Measurements from ENCODE around the gene OAS3.

The OAS3 gene

GRCh38 chr12:113006206-113006605 lies 67.9 kb downstream of the OAS3 start:
- ChIA-PET POLR2A (no interaction called here), CTCF (interaction anchor here (0.5 to 5.4 kb wide), 8 partner anchors 13 to 174 kb away, joined by 3 to 35 read pairs (median 4); partner anchors contain the start of gene OAS3)
- Histone ChIP-seq H3K4me1 (ENCODE audit: control insufficient read depth, insufficient read depth, low read length) (no peaks in the 10 kb centered on the region), H3K36me3 (ENCODE audit: control insufficient read depth in 2 of 2, insufficient read depth in 1 of 2, low read length in 2 of 2) (no peaks in the 10 kb centered on the region), H3K4me3 (ENCODE audit: low read depth, low read length) (no peak overlapping the region), H3K27ac (ENCODE audit: extremely low read depth, low read depth, low read length) (no peak overlapping the region), H3K9me3 (ENCODE audit: control insufficient read depth, insufficient read depth, low read depth, low read length) (no peaks in the 10 kb centered on the region)
- TF ChIP-seq EGR2 (tag by site-specific recombination; IDR thresholded peaks at IDR 0.05; ENCODE audit: low read depth): no peak
- TF ChIP-seq ZNF514 (tag by site-specific recombination; IDR thresholded peaks at IDR 0.05): no peak

- no peak overlapping the region for H3K27ac ChIP-seq (ENCODE audit: extremely low read depth, low read depth, low read length)
- no peak overlapping the region for H3K4me3 ChIP-seq (ENCODE audit: low read depth, low read length)
- H3K4me1 ChIP-seq (ENCODE audit: control insufficient read depth, insufficient read depth, low read length): no peaks in the 10 kb centered on the region
- H3K36me3 ChIP-seq (ENCODE audit: control insufficient read depth in 2 of 2, insufficient read depth in 1 of 2, low read length in 2 of 2): no peaks in the 10 kb centered on the region
- TF ChIP-seq MYNN (tag by site-specific recombination; IDR thresholded peaks at IDR 0.05; ENCODE audit: borderline replicate concordance): no peak
- no peak for TF ChIP-seq YY2 (tag by site-specific recombination; IDR thresholded peaks at IDR 0.05)
- no peak for TF ChIP-seq PRDM6 (tag by site-specific recombination; IDR thresholded peaks at IDR 0.05)
- no peak for TF ChIP-seq OVOL3 (tag by site-specific recombination; IDR thresholded peaks at IDR 0.05)
- TF ChIP-seq ZNF223 (tag by site-specific recombination; IDR thresholded peaks at IDR 0.05): no peak
- no peak for TF ChIP-seq HOXD13 (CRISPR knock-in tag; IDR thresholded peaks at IDR 0.05; ENCODE audit: borderline replicate concordance)
- no peak for TF ChIP-seq ZNF785 (tag by site-specific recombination; IDR thresholded peaks at IDR 0.05)
- TF ChIP-seq PRDM4 (tag by site-specific recombination; IDR thresholded peaks at IDR 0.05): no peak
- TF ChIP-seq ZNF529 (tag by site-specific recombination; IDR thresholded peaks at IDR 0.05; ENCODE audit: insufficient replicate concordance): no peak
- TF ChIP-seq MEIS1 (CRISPR knock-in tag; IDR thresholded peaks at IDR 0.05; ENCODE audit: borderline replicate concordance): no peak
- TF ChIP-seq, protein P1, sequence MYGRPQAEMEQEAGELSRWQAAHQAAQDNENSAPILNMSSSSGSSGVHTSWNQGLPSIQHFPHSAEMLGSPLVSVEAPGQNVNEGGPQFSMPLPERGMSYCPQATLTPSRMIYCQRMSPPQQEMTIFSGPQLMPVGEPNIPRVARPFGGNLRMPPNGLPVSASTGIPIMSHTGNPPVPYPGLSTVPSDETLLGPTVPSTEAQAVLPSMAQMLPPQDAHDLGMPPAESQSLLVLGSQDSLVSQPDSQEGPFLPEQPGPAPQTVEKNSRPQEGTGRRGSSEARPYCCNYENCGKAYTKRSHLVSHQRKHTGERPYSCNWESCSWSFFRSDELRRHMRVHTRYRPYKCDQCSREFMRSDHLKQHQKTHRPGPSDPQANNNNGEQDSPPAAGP (tag by site-specific recombination; IDR thresholded peaks at IDR 0.05): no peak
- TF ChIP-seq ZFHX2 (tag by site-specific recombination; conservative IDR thresholded peaks at IDR 0.05): no peak
- TF ChIP-seq ZNF621 (tag by site-specific recombination; IDR thresholded peaks at IDR 0.05): no peak
- TF ChIP-seq ZNF792 (tag by site-specific recombination; IDR thresholded peaks at IDR 0.05): no peak
- TF ChIP-seq ZNF274 (IDR thresholded peaks at IDR 0.05; ENCODE audit: low read length): no peak
- no peak for TF ChIP-seq ZNF274 (tag by site-specific recombination; IDR thresholded peaks at IDR 0.05; ENCODE audit: borderline replicate concordance)
- TF ChIP-seq, protein P2, sequence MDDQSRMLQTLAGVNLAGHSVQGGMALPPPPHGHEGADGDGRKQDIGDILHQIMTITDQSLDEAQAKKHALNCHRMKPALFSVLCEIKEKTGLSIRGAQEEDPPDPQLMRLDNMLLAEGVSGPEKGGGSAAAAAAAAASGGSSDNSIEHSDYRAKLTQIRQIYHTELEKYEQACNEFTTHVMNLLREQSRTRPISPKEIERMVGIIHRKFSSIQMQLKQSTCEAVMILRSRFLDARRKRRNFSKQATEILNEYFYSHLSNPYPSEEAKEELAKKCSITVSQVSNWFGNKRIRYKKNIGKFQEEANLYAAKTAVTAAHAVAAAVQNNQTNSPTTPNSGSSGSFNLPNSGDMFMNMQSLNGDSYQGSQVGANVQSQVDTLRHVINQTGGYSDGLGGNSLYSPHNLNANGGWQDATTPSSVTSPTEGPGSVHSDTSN (CRISPR knock-in tag; IDR thresholded peaks at IDR 0.05): no peak
- no peak for TF ChIP-seq ZFP41 (tag by site-specific recombination; IDR thresholded peaks at IDR 0.05; ENCODE audit: borderline replicate concordance)
- TF ChIP-seq, protein P3, sequence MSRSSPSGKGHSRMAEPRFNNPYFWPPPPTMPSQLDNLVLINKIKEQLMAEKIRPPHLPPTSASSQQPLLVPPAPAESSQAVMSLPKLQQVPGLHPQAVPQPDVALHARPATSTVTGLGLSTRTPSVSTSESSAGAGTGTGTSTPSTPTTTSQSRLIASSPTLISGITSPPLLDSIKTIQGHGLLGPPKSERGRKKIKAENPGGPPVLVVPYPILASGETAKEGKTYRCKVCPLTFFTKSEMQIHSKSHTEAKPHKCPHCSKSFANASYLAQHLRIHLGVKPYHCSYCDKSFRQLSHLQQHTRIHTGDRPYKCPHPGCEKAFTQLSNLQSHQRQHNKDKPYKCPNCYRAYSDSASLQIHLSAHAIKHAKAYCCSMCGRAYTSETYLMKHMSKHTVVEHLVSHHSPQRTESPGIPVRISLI (tag by site-specific recombination; IDR thresholded peaks at IDR 0.05): no peak
- ChIA-PET POLR2A (no interaction called here), CTCF (interaction anchor here (0.5 to 5.4 kb wide), 6 partner anchors 9 to 106 kb away, joined by 3 to 35 read pairs (median 10); no protein-coding TSS in a partner anchor)
- no peaks in the 10 kb centered on the region for H3K9me3 ChIP-seq (ENCODE audit: control insufficient read depth, insufficient read depth, low read depth, low read length)
These were observed 68.4 kb downstream of the OAS3 start for GRCh38 chr12:113006641-113007040.
